Stimulated activated naive CD8-positive, alpha-beta T cell treated with anti-CD3 and anti-CD28 coated beads, Interleukin-15, amount 100 ng/mL, for 72 hours (primary cell): ENCODE data around the gene ANKRD9.
"Not testable (repeated sequence)": the region's sequence is repeated elsewhere in the genome, so short reads cannot be mapped to it uniquely, and the experiment has no call there.

Experiments used
- ATAC-seq: fragments of 150-1000 bp; cut with Tn5 transposase; 2 replicates; pipeline ENCODE4 v1.10.0; 2021; ENCODE audit warnings: mild to moderate bottlenecking, moderate library complexity
- DNase-seq, 2 donors: peaks; one replicate each; pipeline ENCODE4 v3.0.0; 2021 to 2022
- H3K27ac Mint-ChIP-seq, 2 donors: one replicate each; pipeline ENCODE4 v1.8.0; 2022; ENCODE audit warnings: mild to moderate bottlenecking in 2 of 2, mixed read lengths in 2 of 2, moderate library complexity in 2 of 2
- H3K27me3 Mint-ChIP-seq: one replicate; pipeline ENCODE4 v1.8.0; 2022; ENCODE audit warnings: mixed read lengths
- H3K4me1 Mint-ChIP-seq: one replicate; pipeline ENCODE4 v1.8.0; 2022; ENCODE audit warnings: mild to moderate bottlenecking, mixed read lengths
- H3K4me3 Mint-ChIP-seq, 2 donors: one replicate each; pipeline ENCODE4 v1.8.0; 2022; ENCODE audit warnings: mild to moderate bottlenecking in 2 of 2, mixed read lengths in 2 of 2, moderate library complexity in 1 of 2
- H3K9me3 Mint-ChIP-seq, 2 donors: one replicate each; pipeline ENCODE4 v1.8.0; 2022; ENCODE audit warnings: mixed read lengths in 2 of 2

Gene ANKRD9, protein sequence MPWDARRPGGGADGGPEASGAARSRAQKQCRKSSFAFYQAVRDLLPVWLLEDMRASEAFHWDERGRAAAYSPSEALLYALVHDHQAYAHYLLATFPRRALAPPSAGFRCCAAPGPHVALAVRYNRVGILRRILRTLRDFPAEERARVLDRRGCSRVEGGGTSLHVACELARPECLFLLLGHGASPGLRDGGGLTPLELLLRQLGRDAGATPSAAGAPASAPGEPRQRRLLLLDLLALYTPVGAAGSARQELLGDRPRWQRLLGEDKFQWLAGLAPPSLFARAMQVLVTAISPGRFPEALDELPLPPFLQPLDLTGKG

GRCh38 chr14:102509746-102510615 is at the start of gene ANKRD9:
TSS of gene ANKRD9 (minus strand) at chr14:102509776. CDS start at chr14:102507889, 1,887 bp downstream.
- Mint-ChIP-seq H3K9me3 (no peaks in the 10 kb centered on the region), H3K27me3 (peaks cover 13% of the 10 kb centered on the region), H3K4me3 (peak within 1 kb of the TSS; percentile 88 to 91), H3K4me1 (peaks cover 25% of the 10 kb centered on the region), H3K27ac (peak within 1 kb of the TSS in 1 of 2 donors; percentile 40)
- peak; percentile 75 for ATAC-seq
- DNase-seq, result peak; percentile 89 to 90

DNA sequence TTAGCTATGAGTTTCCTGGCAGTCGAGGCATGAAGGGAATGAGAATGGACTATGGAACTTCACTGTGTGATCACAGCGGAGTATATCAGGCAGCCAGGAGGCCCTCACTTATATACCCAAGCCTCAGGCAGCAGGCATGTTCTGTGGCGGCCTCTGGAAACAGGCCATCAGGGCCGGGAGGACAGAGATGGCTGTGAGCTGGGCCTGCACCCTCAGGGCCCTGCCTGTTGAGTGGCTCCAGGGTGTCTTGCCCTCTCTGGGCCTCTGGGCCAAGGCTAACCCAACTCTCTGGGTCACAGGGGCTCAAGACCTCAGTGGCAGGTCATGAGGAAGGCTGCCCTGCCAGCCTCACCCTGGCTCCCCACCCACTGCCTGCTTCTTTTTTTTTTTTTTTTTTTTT is 49.0 kb upstream of the ANKRD9 start:
- no peaks in the 10 kb centered on the region for H3K9me3 Mint-ChIP-seq
- ATAC-seq (no peak), DNase-seq (no peak)
- no peak overlapping the region for H3K4me3 Mint-ChIP-seq
- H3K4me1 Mint-ChIP-seq, result peaks cover 6% of the 10 kb centered on the region
- H3K27me3 Mint-ChIP-seq, result no peaks in the 10 kb centered on the region
- H3K27ac Mint-ChIP-seq, result no peak overlapping the region

GRCh38 chr14:102557434-102558226 is 48.1 kb upstream of the ANKRD9 start:
- Mint-ChIP-seq H3K9me3 (no peaks in the 10 kb centered on the region), H3K4me3 (no peak overlapping the region), H3K27ac (no peak overlapping the region), H3K4me1 (peaks cover 6% of the 10 kb centered on the region), H3K27me3 (no peaks in the 10 kb centered on the region)
- DNase-seq, result no peak
- ATAC-seq, result no peak

DNA sequence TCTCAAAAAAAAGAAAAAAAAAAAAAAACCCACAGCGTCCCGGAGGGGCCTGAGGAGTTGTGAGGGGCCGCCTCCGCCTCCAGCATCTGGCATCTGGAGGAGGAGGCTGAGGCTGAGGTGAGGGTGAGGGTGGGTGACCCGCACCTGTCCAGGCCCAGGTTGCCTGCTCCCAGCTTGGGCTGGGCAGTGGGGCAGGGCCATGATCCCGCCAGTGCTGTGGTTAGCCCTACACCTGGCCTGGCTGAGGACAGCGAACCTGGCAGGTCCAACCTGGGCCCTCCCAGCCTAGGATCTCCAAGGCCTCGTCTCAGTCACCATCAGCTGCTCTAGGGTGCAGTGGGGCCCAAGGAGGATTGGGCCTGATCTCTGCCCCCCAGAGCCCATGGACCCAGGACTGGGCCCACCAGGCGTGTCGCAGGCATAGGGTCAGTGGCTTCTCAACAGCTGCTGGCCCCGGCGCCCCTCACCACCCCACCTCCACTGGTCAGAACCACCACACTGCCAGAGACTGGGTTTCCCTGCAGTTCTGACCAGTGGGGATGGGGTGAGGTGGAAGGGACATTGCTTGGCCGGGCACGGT is 46.6 kb upstream of the ANKRD9 start:
- no peak for DNase-seq
- ATAC-seq, result no peak
- H3K27me3 Mint-ChIP-seq, result no peaks in the 10 kb centered on the region
- peak overlapping the region; percentile 35 to 78 for H3K4me3 Mint-ChIP-seq
- peaks cover 11% of the 10 kb centered on the region for H3K4me1 Mint-ChIP-seq
- peak overlapping the region in 1 of 2 donors; percentile 92 for H3K27ac Mint-ChIP-seq
- H3K9me3 Mint-ChIP-seq, result no peaks in the 10 kb centered on the region

DNA sequence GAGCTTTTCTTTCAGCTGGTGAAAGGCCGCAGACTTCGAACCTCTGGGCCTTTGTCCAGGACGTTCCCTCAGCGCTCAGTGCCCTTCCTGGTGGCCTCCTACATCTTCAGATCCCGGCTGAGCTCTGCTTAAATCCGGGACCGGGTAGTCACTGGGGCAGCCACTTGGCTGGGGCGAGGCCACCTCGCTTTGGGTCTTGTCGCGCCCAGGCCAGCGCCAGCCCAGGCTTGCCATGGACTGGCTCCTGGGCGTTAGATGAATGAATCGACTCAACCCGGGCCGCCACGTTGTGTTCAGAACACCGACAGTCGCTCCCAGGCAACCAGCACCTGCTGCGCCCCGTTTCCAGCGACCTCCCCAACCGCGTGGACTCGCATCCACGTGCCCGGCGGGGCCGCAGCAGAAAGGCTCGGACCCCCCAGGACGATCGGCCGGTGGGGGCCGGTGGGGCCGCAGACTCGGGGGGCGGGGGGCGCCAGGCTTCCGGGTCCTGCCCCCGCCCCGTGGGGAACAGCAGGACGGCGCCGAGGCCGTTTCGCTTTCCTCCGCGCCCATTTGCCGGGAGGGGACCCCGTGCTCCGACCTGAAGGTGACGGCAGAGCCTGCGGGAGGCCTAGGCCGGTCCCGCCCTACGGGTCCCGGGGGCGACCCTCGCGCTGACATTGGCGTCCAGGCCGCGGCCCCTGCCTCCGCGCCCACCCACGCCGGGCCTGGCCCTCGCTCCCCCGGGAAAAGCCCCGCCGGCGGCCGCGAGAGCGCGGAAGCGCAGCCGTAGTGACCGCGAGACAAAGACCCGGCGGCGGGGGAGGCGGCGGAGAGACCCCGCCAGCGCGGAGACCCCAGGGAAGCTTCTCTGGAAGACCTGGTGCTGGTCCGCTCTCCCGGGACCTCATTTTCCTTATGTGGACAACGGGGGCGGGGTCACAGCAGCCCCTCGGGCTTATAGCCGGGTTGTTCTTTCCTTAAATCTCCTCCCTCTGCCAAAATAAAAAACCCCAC is 45.5 kb upstream of the ANKRD9 start:
- no peaks in the 10 kb centered on the region for H3K9me3 Mint-ChIP-seq

DNA sequence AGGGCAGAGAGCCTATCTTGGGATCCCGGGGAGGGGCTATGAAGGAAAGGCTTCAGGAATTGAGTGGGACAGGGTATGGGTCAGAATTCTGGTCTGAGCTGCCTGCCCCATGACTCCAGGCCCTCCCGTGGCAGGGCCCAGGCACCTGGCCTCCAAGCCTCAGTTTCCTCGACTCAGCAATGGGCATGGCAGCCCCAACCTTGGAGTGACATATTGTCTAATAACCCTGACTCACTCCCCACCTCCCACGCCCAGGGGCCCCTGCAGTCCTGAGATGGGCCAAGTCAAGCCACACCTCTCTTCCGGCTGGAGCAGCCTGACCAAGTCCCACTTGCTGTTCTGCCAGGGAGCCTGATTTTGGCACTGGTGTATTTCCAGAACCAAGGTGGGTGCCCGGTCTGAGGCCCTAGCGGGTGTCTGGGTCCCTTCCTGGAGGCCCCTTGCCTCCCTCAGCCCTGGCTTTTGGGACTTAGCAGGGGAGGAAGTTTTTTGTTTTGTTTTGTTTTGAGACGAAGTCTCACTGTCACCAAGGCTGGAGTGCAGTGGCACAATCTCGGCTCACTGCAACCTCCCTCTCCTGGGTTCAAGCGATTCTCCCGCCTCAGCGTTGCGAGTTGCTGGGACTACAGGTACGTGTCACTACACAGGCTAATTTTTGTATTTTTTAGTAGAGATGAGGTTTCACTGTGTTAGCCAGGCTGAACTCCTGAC is 42.6 kb upstream of the ANKRD9 start:
- DNase-seq (no peak), ATAC-seq (no peak)
- Mint-ChIP-seq H3K9me3 (no peaks in the 10 kb centered on the region), H3K27ac (no peak overlapping the region), H3K27me3 (peaks cover 25% of the 10 kb centered on the region), H3K4me3 (no peak overlapping the region), H3K4me1 (peaks cover 5% of the 10 kb centered on the region)

More for the DNA sequence above, 45.5 kb upstream of the ANKRD9 start:
- DNase-seq, result peak; percentile 63 to 66
- Mint-ChIP-seq H3K4me1 (peaks cover 5% of the 10 kb centered on the region), H3K27ac (peak overlapping the region; percentile 92 to 95), H3K4me3 (peak overlapping the region; percentile 78), H3K27me3 (peaks cover 5% of the 10 kb centered on the region)
- ATAC-seq, result peak; percentile 87

- not testable (repeated sequence) for DNase-seq, H3K9me3 Mint-ChIP-seq, H3K4me1 Mint-ChIP-seq, H3K4me3 Mint-ChIP-seq, H3K27ac Mint-ChIP-seq, ATAC-seq
- peaks cover 37% of the 10 kb centered on the region for H3K27me3 Mint-ChIP-seq
Observed at GRCh38 chr14:102550927-102551401, 41.4 kb upstream of the ANKRD9 start.

DNA sequence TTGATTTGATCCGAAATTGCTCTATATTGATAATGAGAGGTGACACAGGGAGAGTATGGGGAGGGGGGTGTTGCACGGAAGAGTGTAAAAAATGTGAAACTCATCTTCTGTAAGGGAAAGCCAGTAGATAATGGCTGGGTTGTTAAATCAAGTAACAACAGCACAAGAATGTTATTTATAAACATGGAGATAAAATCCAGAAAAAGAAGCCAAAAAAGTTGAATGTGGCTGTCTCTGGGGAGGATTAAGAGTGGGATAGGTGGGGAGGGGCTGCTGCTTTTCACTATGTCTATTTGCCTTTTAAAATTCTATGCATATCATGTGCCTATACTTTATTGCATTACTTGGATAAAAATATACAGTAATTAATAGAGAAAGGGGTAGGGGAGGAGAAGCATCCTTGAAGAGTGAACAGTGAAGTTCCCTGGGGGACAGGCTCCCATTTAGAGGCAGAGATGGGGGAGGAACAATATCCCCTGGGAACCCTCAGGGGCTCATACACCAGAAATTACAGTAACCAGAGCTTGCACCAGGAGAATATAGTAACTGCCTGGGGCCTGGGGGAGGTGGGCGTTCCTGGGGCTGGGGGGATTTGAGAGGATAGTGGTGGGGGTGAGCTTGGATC is 39.2 kb upstream of the ANKRD9 start:
- Mint-ChIP-seq H3K4me1 (peaks cover 15% of the 10 kb centered on the region), H3K9me3 (no peaks in the 10 kb centered on the region), H3K4me3 (no peak overlapping the region), H3K27me3 (peaks cover 57% of the 10 kb centered on the region), H3K27ac (peak overlapping the region in 1 of 2 donors; percentile 27)
- DNase-seq (no peak), ATAC-seq (no peak)

DNA sequence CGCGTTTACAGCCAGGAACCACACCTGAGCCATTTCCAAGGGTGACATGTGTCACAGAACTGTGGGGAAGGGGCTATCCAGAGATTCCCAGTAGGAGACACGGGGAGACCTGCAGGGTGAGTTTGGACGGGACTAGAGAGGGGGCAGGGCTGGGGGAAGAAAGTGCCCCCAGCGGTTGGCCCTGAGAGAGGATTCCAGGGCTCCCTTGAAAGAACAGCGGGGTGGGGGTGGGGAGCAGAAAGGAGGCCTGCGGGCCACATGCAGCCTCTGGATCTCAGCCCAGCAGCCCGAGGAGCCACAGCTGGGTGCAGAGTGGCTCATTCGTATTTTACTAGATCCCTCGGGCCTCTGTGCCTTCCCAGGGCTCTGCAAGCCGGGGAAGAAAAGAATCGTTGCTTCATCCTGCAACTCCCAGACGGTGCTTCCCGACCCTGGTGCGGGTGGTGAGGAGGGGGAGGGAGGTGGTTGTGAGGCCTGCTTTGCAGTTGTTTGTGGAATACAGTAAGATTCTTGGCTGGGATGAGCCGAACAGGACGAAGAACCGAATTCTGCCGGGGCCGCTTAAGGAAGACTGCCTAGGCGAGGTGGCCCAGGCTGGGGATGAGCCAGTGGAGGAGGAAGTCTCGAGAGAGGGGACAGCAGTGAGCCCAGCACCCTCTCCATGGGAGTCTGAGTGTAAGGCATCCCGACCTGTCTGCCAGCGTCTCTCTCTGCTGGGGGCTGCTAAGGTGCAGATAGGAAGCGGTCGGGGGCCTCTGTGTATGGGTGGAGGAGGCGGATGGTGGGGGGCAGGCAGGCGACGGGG is 36.1 kb upstream of the ANKRD9 start:
- Mint-ChIP-seq H3K9me3 (no peaks in the 10 kb centered on the region), H3K4me1 (peaks cover 10% of the 10 kb centered on the region), H3K27ac (peak overlapping the region in 1 of 2 donors; percentile 67), H3K4me3 (peak overlapping the region; percentile 66 to 77), H3K27me3 (peaks cover 70% of the 10 kb centered on the region)
- DNase-seq, result no peak
- no peak for ATAC-seq

- DNase-seq (peak in 1 of 2 donors; percentile 23), ATAC-seq (peak; percentile 67)
- Mint-ChIP-seq H3K27me3 (peaks cover 63% of the 10 kb centered on the region), H3K27ac (peak overlapping the region in 1 of 2 donors; percentile 67), H3K4me3 (peak overlapping the region; percentile 66 to 77), H3K4me1 (peaks cover 10% of the 10 kb centered on the region), H3K9me3 (no peaks in the 10 kb centered on the region)
Observed at GRCh38 chr14:102544747-102545460, 35.3 kb upstream of the ANKRD9 start.

GRCh38 chr14:102544046-102544746 is 34.6 kb upstream of the ANKRD9 start:
- Mint-ChIP-seq H3K27me3 (peaks cover 62% of the 10 kb centered on the region), H3K4me1 (peaks cover 10% of the 10 kb centered on the region), H3K4me3 (peak overlapping the region in 1 of 2 donors; percentile 19), H3K27ac (no peak overlapping the region), H3K9me3 (no peaks in the 10 kb centered on the region)
- no peak for ATAC-seq
- no peak for DNase-seq
